Measurements from ENCODE around the gene G6PD. TPM values are rescaled to one million over a fixed set of nuclear protein-coding genes. Genes with fewer than 3 reads are reported as not detected.
A peak's percentile ranks its signal among the peaks of the same experiment; 100 is the strongest.

The G6PD gene
- total and polyA plus RNA-seq, 2 of the 8 experiments (the other 6 are each of a cell fraction or from before 2014, with no cell fraction given) = 47.3 to 55.1 TPM

DNA sequence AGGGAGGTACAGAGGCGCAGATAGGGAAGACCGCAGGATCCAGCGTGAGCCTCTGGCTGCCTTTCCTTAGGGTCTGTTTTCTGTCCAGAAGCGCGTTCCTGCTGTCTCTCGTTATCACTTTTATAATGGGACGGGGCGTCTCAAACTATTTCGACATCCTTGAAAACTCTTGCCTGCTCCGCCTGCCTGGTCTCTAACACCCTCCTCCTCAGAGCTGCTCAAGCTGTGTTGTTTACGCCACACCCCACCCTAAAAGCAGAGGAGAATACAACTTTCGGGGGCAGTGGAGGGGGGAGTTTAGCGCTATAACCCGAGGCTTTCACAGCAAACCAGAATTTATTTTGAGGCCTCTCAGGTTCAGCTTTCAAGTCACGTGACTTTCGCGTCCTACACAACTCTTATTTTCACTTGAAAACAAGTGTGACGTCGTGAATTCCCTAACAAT lies 30.0 kb downstream of the G6PD start:
- peak; percentile 71 for FAIRE-seq
- no peaks in the 10 kb centered on the region for H3K27me3 ChIP-seq (replicated peaks in 1 of 4; ENCODE audit: control insufficient read depth in 3 of 4, extremely low read depth in 1 of 4, insufficient read depth in 3 of 4, low read length in 3 of 4)
- no peak overlapping the region for H3K14ac ChIP-seq (ENCODE audit: insufficient read length)

More for the DNA sequence above, 30.0 kb downstream of the G6PD start:
- no peak overlapping the region for H3K4ac ChIP-seq (replicated peaks; ENCODE audit: insufficient read length, low read depth, low read length)
- no peak overlapping the region for H2BK20ac ChIP-seq (ENCODE audit: low read length)
- TF ChIP-seq CEBPB (IDR thresholded peaks at IDR 0.05; ENCODE audit: low read depth, low read length) = 0 out of 2 replicates have a peak, but pooled peaks have one; percentile 5
- no peak for TF ChIP-seq RAD21 (IDR thresholded peaks at IDR 0.05 in 1 of 2, conservative IDR thresholded peaks at IDR 0.05 in 1 of 2; ENCODE audit: low read depth in 2 of 2, low read length in 2 of 2)
- TF ChIP-seq, protein P1, sequence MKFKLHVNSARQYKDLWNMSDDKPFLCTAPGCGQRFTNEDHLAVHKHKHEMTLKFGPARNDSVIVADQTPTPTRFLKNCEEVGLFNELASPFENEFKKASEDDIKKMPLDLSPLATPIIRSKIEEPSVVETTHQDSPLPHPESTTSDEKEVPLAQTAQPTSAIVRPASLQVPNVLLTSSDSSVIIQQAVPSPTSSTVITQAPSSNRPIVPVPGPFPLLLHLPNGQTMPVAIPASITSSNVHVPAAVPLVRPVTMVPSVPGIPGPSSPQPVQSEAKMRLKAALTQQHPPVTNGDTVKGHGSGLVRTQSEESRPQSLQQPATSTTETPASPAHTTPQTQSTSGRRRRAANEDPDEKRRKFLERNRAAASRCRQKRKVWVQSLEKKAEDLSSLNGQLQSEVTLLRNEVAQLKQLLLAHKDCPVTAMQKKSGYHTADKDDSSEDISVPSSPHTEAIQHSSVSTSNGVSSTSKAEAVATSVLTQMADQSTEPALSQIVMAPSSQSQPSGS (IDR thresholded peaks at IDR 0.05; ENCODE audit: low read length) = no peak
- 0 out of 3 replicates have a peak, but pooled peaks of 1 of the 2 experiments have one; percentile 41 for TF ChIP-seq POLR2A (IDR thresholded peaks at IDR 0.05; ENCODE audit: control extremely low read depth in 1 of 2, low read depth in 2 of 2, low read length in 2 of 2)
- peak; percentile 68 for TF ChIP-seq USF2 (IDR thresholded peaks at IDR 0.05; ENCODE audit: low read length)
- peak; percentile 8 for TF ChIP-seq ASH2L (IDR thresholded peaks at IDR 0.05; ENCODE audit: low read length)
- no peak for TF ChIP-seq RFX5 (IDR thresholded peaks at IDR 0.05; ENCODE audit: borderline replicate concordance, low read depth, low read length)
- H4K20me1 ChIP-seq (replicated peaks in 1 of 2; ENCODE audit: control insufficient read depth in 1 of 2, insufficient read depth in 2 of 2, low read length in 2 of 2) = no peaks in the 10 kb centered on the region
- H3K79me2 ChIP-seq (ENCODE audit: control insufficient read depth in 1 of 2, insufficient read depth in 2 of 2, low read length in 2 of 2) = no peaks in the 10 kb centered on the region
- peak overlapping the region; percentile 87 for H3K27ac ChIP-seq (ENCODE audit: low read depth, low read length)
- H2AK5ac ChIP-seq (ENCODE audit: low read depth, low read length) = no peak overlapping the region
- H2BK15ac ChIP-seq (ENCODE audit: low read length) = no peak overlapping the region
- H4K8ac ChIP-seq (ENCODE audit: extremely low read depth, insufficient read depth, low read length) = peak overlapping the region; percentile 21; the same call in 1 of the 2 replicates
- peak overlapping the region; percentile 93 to 99 for H3K4me2 ChIP-seq (ENCODE audit: insufficient read depth in 1 of 2, low read depth in 2 of 2, low read length in 2 of 2)
- no peak overlapping the region for H3K23ac ChIP-seq (ENCODE audit: insufficient read length)
- peak overlapping the region; percentile 49; the same call in 1 of the 2 replicates for H2BK5ac ChIP-seq (ENCODE audit: low read depth, low read length)
- peak overlapping the region; percentile 7 for H4K5ac ChIP-seq (ENCODE audit: insufficient read length, low read depth, low read length)
- H3K9me3 ChIP-seq (ENCODE audit: insufficient read depth in 2 of 2, low read depth in 1 of 2, low read length in 1 of 2) = no peaks in the 10 kb centered on the region
- H3K23me2 ChIP-seq (ENCODE audit: low read depth, low read length) = peaks cover 9% of the 10 kb centered on the region
- peak overlapping the region in 3 of 4 experiments; percentile 51 to 71 (median 70); a peak in 5 of 7 replicates for H3K9ac ChIP-seq (replicated peaks in 1 of 4; ENCODE audit: extremely low read depth in 1 of 4, low read depth in 3 of 4, low read length in 3 of 4)
- WGBS, 2 experiments (ENCODE audit: extremely low coverage in 1 of 2, insufficient coverage in 1 of 2, insufficient read length in 1 of 2, insufficient replicate concordance in 2 of 2, low coverage in 1 of 2, low lambda C conversion rate in 2 of 2, missing lambda C conversion rate in 1 of 2) = 4% methylated on average over 14 of the region's 19 CpGs; no CpG with 5 or more reads in 1 of the 2 experiments
- ChIA-PET POLR2A (ENCODE audit: partially characterized antibody) (interaction anchor here (0.7 to 2.4 kb wide), 11 partner anchors 9 to 143 kb away, joined by 3 to 10 read pairs (median 4); partner anchors contain the start of genes EMD, RPL10 and UBL4A), CTCF (ENCODE audit: partially characterized antibody) (interaction anchor here (1.1 kb wide), 1 partner anchor 12 kb away, joined by 3 read pairs; no protein-coding TSS in a partner anchor)
- no peak overlapping the region for H2BK120ac ChIP-seq (replicated peaks; ENCODE audit: low read depth, low read length)
- H3K56ac ChIP-seq (replicated peaks; ENCODE audit: insufficient read length, low read depth, low read length) = no peak overlapping the region
- no peaks in the 10 kb centered on the region for H3K36me3 ChIP-seq (ENCODE audit: control insufficient read depth in 2 of 4, insufficient read depth in 4 of 4, low read length in 3 of 4)
- H3K79me1 ChIP-seq (ENCODE audit: low read depth, low read length) = no peaks in the 10 kb centered on the region
- H3K4me3 ChIP-seq (ENCODE audit: extremely low read depth in 1 of 4, insufficient read depth in 2 of 4, low read depth in 3 of 4, low read length in 4 of 4) = peak overlapping the region; percentile 41 to 81 (median 45); a peak in 7 of 8 replicates
- peaks cover 1 to 10% (median 7%) of the 10 kb centered on the region in 4 experiments; a peak in 6 of 7 replicates for H3K4me1 ChIP-seq (replicated peaks in 1 of 4; ENCODE audit: control insufficient read depth in 3 of 4, insufficient read depth in 4 of 4, low read length in 3 of 4)
- peak overlapping the region; percentile 71; the same call in 1 of the 2 replicates for H3K18ac ChIP-seq (ENCODE audit: extremely low read depth, low read length)
- peak overlapping the region; percentile 93 for H4K91ac ChIP-seq (replicated peaks; ENCODE audit: insufficient read length, low read length)
- H2AFZ ChIP-seq (ENCODE audit: low read length) = no peak overlapping the region; the same call in 1 of the 2 replicates
- DNase-seq (ENCODE audit: low read depth in 1 of 2, low spot score in 2 of 2) = no peak
- 0 out of 2 replicates have a peak overlapping the region, but pooled peaks have one; percentile 84 for H2BK12ac ChIP-seq (ENCODE audit: low read depth, low read length)

Measured in H1 (cell line).